Cardiac muscle cell (in vitro differentiated cells and primary cell): ENCODE results near the gene SRRD. TPM values are rescaled to one million over a fixed set of nuclear protein-coding genes. Genes with fewer than 3 reads are reported as not detected.

Source experiments
- DNase-seq, 2 donors: peaks; one replicate each; pipeline versions ENCODE4 v3.0.0 to v3.0.0-alpha.2; 2010 to 2017; ENCODE audit warnings: low read depth in 1 of 2, low spot score in 1 of 2
- H3K27ac ChIP-seq: fragments of 200-600 bp; sonication (generic); 2 replicates; pipeline ENCODE4 v1.5.1; 2016
- H3K27me3 ChIP-seq: fragments of 200-600 bp; sonication (generic); 2 replicates; pipeline ENCODE4 v1.6.0; 2016; ENCODE audit warnings: control low read depth
- H3K36me3 ChIP-seq: fragments of 200-600 bp; sonication (generic); 2 replicates; pipeline ENCODE4 v1.5.1; 2016; ENCODE audit warnings: control low read depth
- H3K4me1 ChIP-seq: fragments of 200-600 bp; sonication (generic); 2 replicates; pipeline ENCODE4 v1.8.1; 2017; ENCODE audit warnings: low read depth, mild to moderate bottlenecking, mixed run types
- H3K4me3 ChIP-seq: fragments of 200-600 bp; sonication (generic); 2 replicates; pipeline ENCODE4 v1.5.1; 2016; ENCODE audit warnings: mild to moderate bottlenecking
- H3K9me3 ChIP-seq: fragments of 200-600 bp; sonication (generic); 2 replicates; pipeline ENCODE4 v1.5.1; 2017; ENCODE audit warnings: low read depth, mild to moderate bottlenecking, control low read depth
- CTCF ChIP-seq: IDR thresholded peaks from 2 replicates; pipeline ENCODE4 v1.5.1; 2012; ENCODE audit warnings: low read depth, mild to moderate bottlenecking, low read length
- polyA plus RNA-seq: library from polyadenylated mRNA; unstranded; fragments of >200 nt; fragmentation: Nextera tagmentation; extraction: Ambion mirVana; gene quantifications from 2 replicates; pipeline ENCODE4 v1.2.1, GENCODE V29; 2016
- total RNA-seq: library from RNA; depleted of rRNA; stranded (reverse); fragments of >200 nt; gene quantifications from 2 replicates; pipeline ENCODE4 v1.2.3, GENCODE V29; 2016

The SRRD gene
- total and polyA plus RNA-seq, 2 experiments from 2014 or later: 17.0 to 22.3 TPM

GRCh38 chr22:26446808-26447515 lies 36.7 kb upstream of the SRRD start:
- Histone ChIP-seq H3K27ac (no peak overlapping the region), H3K4me1 (peaks cover 21% of the 10 kb centered on the region), H3K4me3 (no peak overlapping the region), H3K9me3 (no peaks in the 10 kb centered on the region), H3K27me3 (no peaks in the 10 kb centered on the region), H3K36me3 (no peaks in the 10 kb centered on the region)
- TF ChIP-seq CTCF: no peak
- no peak for DNase-seq

- H3K27me3 ChIP-seq: no peaks in the 10 kb centered on the region
- DNase-seq: no peak
- no peak overlapping the region for H3K4me3 ChIP-seq
- peak overlapping the region; percentile 96 for H3K27ac ChIP-seq
- TF ChIP-seq CTCF: no peak
- peaks cover 5% of the 10 kb centered on the region for H3K36me3 ChIP-seq
- no peaks in the 10 kb centered on the region for H3K9me3 ChIP-seq
- peaks cover 21% of the 10 kb centered on the region for H3K4me1 ChIP-seq
These were observed 35.9 kb upstream of the SRRD start for GRCh38 chr22:26447584-26448329.

- no peaks in the 10 kb centered on the region for H3K9me3 ChIP-seq
- no peaks in the 10 kb centered on the region for H3K27me3 ChIP-seq
- TF ChIP-seq CTCF: no peak
- H3K27ac ChIP-seq: peak overlapping the region; percentile 96
- no peak overlapping the region for H3K4me3 ChIP-seq
- peaks cover 10% of the 10 kb centered on the region for H3K36me3 ChIP-seq
- DNase-seq: peak in 1 of 2 donors; percentile 70
- H3K4me1 ChIP-seq: peaks cover 21% of the 10 kb centered on the region
These were observed 35.3 kb upstream of the SRRD start for GRCh38 chr22:26448334-26448733.

GRCh38 chr22:26448941-26449340 lies 34.7 kb upstream of the SRRD start:
- DNase-seq: peak in 1 of 2 donors; percentile 40
- TF ChIP-seq CTCF: no peak

GRCh38 chr22:26450453-26451185 lies 33.1 kb upstream of the SRRD start:
- H3K4me1 ChIP-seq: peaks cover 21% of the 10 kb centered on the region
- no peak overlapping the region for H3K4me3 ChIP-seq
- H3K27ac ChIP-seq: no peak overlapping the region
- H3K27me3 ChIP-seq: no peaks in the 10 kb centered on the region
- DNase-seq: no peak
- H3K36me3 ChIP-seq: peaks cover 13% of the 10 kb centered on the region
- TF ChIP-seq CTCF: no peak
- no peaks in the 10 kb centered on the region for H3K9me3 ChIP-seq

More at GRCh38 chr22:26448941-26449340, 34.7 kb upstream of the SRRD start:
- Histone ChIP-seq H3K4me1 (peaks cover 21% of the 10 kb centered on the region), H3K9me3 (no peaks in the 10 kb centered on the region), H3K27ac (peak overlapping the region; percentile 96), H3K36me3 (peaks cover 13% of the 10 kb centered on the region), H3K27me3 (no peaks in the 10 kb centered on the region), H3K4me3 (no peak overlapping the region)
